Measurements from ENCODE around the gene DAP3.
A peak's percentile ranks its signal among the peaks of the same experiment; 100 is the strongest.
"Not testable (repeated sequence)": the region's sequence is repeated elsewhere in the genome, so short reads cannot be mapped to it uniquely, and the experiment has no call there.

DAP3 gene

DNA sequence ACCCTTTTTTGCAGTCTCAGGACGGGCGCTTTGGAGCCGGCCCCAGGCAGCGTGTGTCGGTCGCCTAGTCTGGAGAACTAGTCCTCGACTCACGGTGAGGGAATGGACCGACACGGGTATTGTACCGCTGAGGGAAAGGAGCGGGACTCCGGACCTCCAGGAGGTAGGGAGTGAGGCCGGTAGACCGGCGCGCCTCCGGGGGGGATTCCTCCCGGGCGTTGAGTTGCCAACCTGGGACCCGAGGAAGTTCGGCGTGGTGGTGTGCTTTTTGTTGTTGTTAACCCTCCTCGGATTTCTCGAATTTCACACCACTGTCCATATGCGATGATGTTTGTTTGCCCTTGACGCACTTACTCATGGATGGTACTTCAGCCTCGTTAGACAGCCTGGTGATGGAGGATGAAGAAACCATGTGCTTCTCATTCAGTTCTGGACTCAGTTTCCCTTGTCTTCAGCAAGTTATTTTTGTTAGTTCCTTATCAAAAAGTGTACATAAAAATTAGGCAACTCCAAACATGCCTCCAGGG, at the start of gene DAP3:
DAP3 (plus strand) TSS at position 11 of the 527 bp plus-strand sequence. CDS start 20,689 bp downstream, outside the sequence.
- Mint-ChIP-seq H3K4me1 (ENCODE audit: low read depth) (peaks cover 48% of the 10 kb centered on the region), H3K36me3 (ENCODE audit: low read depth) (peaks cover 53% of the 10 kb centered on the region), H3K4me3 (peak within 1 kb of the TSS; percentile 98), H3K27ac (peak within 1 kb of the TSS; percentile 98)
- H3K27me3 Mint-ChIP-seq (ENCODE audit: low read depth); H3K9me3 Mint-ChIP-seq; DNase-seq (ENCODE audit: low spot score): not testable (repeated sequence)

- Mint-ChIP-seq H3K27me3 (ENCODE audit: low read depth) (peaks cover 4% of the 10 kb centered on the region), H3K9me3 (peaks cover 27% of the 10 kb centered on the region), H3K4me3 (no peak overlapping the region), H3K36me3 (ENCODE audit: low read depth) (no peaks in the 10 kb centered on the region), H3K4me1 (ENCODE audit: low read depth) (peaks cover 15% of the 10 kb centered on the region), H3K27ac (no peak overlapping the region)
- no peak for DNase-seq (ENCODE audit: low spot score)
Observed at GRCh38 chr1:155640367-155640766, 48.5 kb upstream of the DAP3 start.

GRCh38 chr1:155642559-155643180, 46.2 kb upstream of the DAP3 start:
- not testable (repeated sequence) for H3K27me3 Mint-ChIP-seq (ENCODE audit: low read depth); H3K36me3 Mint-ChIP-seq (ENCODE audit: low read depth); H3K4me1 Mint-ChIP-seq (ENCODE audit: low read depth); DNase-seq (ENCODE audit: low spot score); H3K4me3 Mint-ChIP-seq; H3K27ac Mint-ChIP-seq
- peaks cover 27% of the 10 kb centered on the region for H3K9me3 Mint-ChIP-seq

DNA sequence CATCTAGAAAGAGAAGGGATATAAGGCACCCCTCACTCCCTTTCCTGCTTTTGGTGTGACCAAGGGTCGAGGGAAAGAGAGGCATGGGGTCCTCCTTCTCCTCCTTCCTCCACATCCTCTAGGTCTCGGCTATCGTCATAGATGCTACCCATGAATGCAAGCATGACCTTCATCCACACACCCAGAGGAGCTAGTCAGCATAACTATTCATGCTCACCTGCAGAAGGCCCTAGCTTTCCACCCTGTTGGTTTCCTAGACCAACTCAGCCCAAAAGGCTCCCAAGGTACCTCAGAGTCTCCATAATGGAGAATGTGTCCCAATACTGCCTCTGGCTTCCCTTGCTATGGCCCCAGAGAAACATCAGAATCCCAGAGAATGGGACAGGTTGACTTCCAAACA, 45.7 kb upstream of the DAP3 start:
- Mint-ChIP-seq H3K27ac (no peak overlapping the region), H3K27me3 (ENCODE audit: low read depth) (peaks cover 4% of the 10 kb centered on the region), H3K4me3 (no peak overlapping the region), H3K9me3 (peaks cover 27% of the 10 kb centered on the region), H3K36me3 (ENCODE audit: low read depth) (no peaks in the 10 kb centered on the region), H3K4me1 (ENCODE audit: low read depth) (no peaks in the 10 kb centered on the region)
- no peak for DNase-seq (ENCODE audit: low spot score)

GRCh38 chr1:155645034-155645598, 43.8 kb upstream of the DAP3 start:
- no peaks in the 10 kb centered on the region for H3K36me3 Mint-ChIP-seq (ENCODE audit: low read depth)
- H3K4me3 Mint-ChIP-seq, result no peak overlapping the region
- peaks cover 29% of the 10 kb centered on the region for H3K9me3 Mint-ChIP-seq
- no peak overlapping the region for H3K27ac Mint-ChIP-seq
- H3K4me1 Mint-ChIP-seq (ENCODE audit: low read depth), result no peaks in the 10 kb centered on the region
- H3K27me3 Mint-ChIP-seq (ENCODE audit: low read depth), result peaks cover 6% of the 10 kb centered on the region
- DNase-seq (ENCODE audit: low spot score), result no peak

GRCh38 chr1:155645648-155646047, 43.2 kb upstream of the DAP3 start:
- DNase-seq (ENCODE audit: low spot score), result no peak
- H3K27me3 Mint-ChIP-seq (ENCODE audit: low read depth), result peaks cover 7% of the 10 kb centered on the region

DNA sequence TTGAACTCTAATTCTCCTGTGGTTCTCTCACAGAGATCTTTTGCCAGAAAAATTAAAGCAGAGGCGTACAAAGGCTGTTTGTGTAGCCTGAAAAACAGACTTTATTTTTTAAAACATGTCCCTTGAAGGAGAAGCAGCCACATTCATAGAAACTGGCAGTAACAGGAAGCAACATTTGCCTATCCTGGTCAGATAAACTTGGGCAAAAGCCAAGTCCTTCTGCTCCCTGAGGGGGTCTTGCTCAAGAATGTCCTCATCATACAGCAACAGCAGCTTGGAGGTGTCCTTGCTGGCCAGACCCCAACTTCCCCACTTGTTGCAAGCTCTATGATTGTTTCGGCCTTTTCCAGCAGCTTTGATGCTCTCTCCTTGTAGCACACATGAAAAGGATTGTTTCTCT, 42.6 kb upstream of the DAP3 start:
- Mint-ChIP-seq H3K4me3 (no peak overlapping the region), H3K9me3 (peaks cover 30% of the 10 kb centered on the region), H3K36me3 (ENCODE audit: low read depth) (no peaks in the 10 kb centered on the region), H3K4me1 (ENCODE audit: low read depth) (no peaks in the 10 kb centered on the region), H3K27me3 (ENCODE audit: low read depth) (peaks cover 7% of the 10 kb centered on the region), H3K27ac (no peak overlapping the region)
- DNase-seq (ENCODE audit: low spot score), result no peak

More at GRCh38 chr1:155645648-155646047, 43.2 kb upstream of the DAP3 start:
- no peak overlapping the region for H3K27ac Mint-ChIP-seq
- no peak overlapping the region for H3K4me3 Mint-ChIP-seq
- no peaks in the 10 kb centered on the region for H3K4me1 Mint-ChIP-seq (ENCODE audit: low read depth)
- H3K36me3 Mint-ChIP-seq (ENCODE audit: low read depth), result no peaks in the 10 kb centered on the region
- peaks cover 31% of the 10 kb centered on the region for H3K9me3 Mint-ChIP-seq

GRCh38 chr1:155648207-155649147, 40.4 kb upstream of the DAP3 start:
- no peak for DNase-seq (ENCODE audit: low spot score)
- Mint-ChIP-seq H3K36me3 (ENCODE audit: low read depth) (no peaks in the 10 kb centered on the region), H3K9me3 (peaks cover 9% of the 10 kb centered on the region), H3K4me3 (no peak overlapping the region), H3K27ac (no peak overlapping the region), H3K27me3 (ENCODE audit: low read depth) (peaks cover 10% of the 10 kb centered on the region), H3K4me1 (ENCODE audit: low read depth) (peaks cover 2% of the 10 kb centered on the region)

DNA sequence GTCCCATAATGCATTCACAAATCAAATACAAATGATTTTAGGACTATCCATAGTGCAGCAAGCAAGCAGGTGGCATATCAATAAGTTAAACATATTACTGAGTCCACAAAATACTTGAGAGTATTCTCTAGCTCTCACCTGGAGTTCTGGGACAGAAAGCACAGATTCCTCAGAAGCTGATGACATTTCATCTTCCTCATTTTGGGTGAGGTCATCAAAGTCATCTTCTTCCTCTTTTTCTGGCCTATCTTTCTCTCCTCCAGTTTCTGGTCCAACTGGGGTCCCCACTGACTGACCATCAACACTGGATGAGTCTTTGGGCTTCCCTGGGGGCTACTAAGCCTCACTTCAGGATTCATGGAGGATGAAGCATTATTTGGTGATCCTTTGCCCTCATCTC, 39.2 kb upstream of the DAP3 start:
- DNase-seq (ENCODE audit: low spot score), result no peak
- Mint-ChIP-seq H3K4me3 (no peak overlapping the region), H3K9me3 (peaks cover 3% of the 10 kb centered on the region), H3K27ac (no peak overlapping the region), H3K4me1 (ENCODE audit: low read depth) (peaks cover 2% of the 10 kb centered on the region), H3K36me3 (ENCODE audit: low read depth) (no peaks in the 10 kb centered on the region), H3K27me3 (ENCODE audit: low read depth) (peaks cover 10% of the 10 kb centered on the region)

DNA sequence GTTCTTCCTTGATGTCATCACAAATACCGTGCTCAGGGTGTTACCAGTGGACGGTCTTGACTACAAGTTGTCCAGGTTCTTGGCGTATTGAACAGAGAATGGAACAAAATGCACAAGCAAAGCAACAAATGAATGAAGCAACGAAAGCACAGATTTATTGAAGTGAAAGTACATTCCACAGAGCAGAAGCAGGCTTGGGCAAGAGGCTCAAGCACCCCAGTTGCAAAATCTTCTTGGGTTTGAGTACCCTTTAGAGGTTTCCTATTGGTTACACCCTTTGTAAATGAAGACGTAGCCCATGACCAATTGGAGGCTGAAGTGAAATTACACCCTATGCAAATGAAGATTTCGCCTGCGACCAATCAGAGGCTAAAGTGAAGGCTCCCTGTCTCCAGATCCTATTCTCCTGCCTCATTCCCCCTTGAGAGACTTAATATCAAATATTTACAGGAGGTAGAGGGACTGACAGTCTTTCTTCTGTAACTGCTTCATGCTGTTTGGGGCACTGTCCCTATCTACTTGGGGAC, 38.6 kb upstream of the DAP3 start:
- Mint-ChIP-seq H3K4me1 (ENCODE audit: low read depth) (peaks cover 2% of the 10 kb centered on the region), H3K36me3 (ENCODE audit: low read depth) (no peaks in the 10 kb centered on the region), H3K27ac (no peak overlapping the region), H3K4me3 (no peak overlapping the region), H3K27me3 (ENCODE audit: low read depth) (peaks cover 10% of the 10 kb centered on the region), H3K9me3 (peaks cover 3% of the 10 kb centered on the region)
- no peak for DNase-seq (ENCODE audit: low spot score)

DNA sequence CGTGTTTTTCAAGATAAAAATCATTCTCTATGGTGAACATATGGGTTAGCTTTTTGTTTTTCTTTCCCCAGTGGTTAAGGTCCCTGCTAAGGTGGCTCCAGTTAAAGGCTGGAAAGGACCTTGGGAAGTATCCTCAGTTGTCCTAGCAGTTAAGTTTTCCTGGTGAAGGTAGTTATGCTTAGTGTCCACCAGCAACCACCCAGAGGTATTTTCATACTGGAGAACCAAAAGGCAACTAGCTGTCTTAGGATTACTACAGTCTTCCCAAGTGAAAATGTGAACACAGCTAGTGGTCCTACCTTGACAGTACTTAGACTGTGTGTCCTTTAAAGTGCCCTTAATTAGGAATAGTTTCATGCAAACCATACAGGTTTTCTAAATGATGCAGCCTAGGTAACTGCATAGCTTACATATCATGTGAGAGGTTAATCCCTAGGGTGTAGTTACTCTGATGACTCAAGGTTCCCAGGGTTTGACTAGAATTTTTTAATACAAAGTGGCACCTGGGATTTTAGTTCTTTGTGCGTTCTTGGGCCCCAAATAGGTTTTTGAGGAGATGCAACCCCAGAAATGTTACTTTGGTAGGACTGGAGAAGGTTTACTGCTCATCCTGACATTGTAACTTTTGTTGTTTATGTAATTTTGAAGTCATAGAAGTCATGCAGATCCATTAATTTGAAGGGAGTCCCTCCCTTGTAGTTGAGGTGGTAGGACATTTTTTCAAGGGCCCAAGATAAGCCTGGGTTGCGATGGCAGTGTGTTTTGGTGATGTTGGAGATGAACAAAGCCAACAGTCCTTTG, 36.8 kb upstream of the DAP3 start:
- Mint-ChIP-seq H3K4me1 (ENCODE audit: low read depth) (peaks cover 2% of the 10 kb centered on the region), H3K27ac (no peak overlapping the region), H3K27me3 (ENCODE audit: low read depth) (peaks cover 10% of the 10 kb centered on the region), H3K36me3 (ENCODE audit: low read depth) (no peaks in the 10 kb centered on the region), H3K4me3 (no peak overlapping the region), H3K9me3 (peaks cover 3% of the 10 kb centered on the region)
- no peak for DNase-seq (ENCODE audit: low spot score)

DNA sequence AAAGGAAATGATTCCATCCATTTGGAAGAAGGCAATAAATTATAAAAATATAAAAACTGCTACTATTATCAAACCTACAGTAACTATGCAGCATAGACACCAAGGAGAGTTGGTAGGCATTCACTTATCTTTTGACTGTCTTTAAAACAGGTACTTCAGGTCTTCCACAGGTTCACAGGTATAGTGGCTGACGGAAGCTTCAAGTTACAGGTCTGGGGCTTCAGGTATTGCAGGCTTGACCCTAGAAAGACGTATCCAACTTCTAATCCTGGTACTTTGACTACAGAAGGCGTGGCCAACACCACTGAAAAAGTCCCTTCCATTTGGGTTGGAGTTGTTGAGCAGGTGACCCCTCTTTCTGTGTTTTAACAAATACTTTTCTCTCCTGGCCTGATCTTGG, 35.9 kb upstream of the DAP3 start:
- Mint-ChIP-seq H3K27ac (no peak overlapping the region), H3K36me3 (ENCODE audit: low read depth) (peaks cover 3% of the 10 kb centered on the region), H3K4me3 (no peak overlapping the region), H3K4me1 (ENCODE audit: low read depth) (peaks cover 2% of the 10 kb centered on the region), H3K9me3 (peaks cover 3% of the 10 kb centered on the region), H3K27me3 (ENCODE audit: low read depth) (peaks cover 10% of the 10 kb centered on the region)
- no peak for DNase-seq (ENCODE audit: low spot score)

- Mint-ChIP-seq H3K9me3 (no peaks in the 10 kb centered on the region), H3K27me3 (ENCODE audit: low read depth) (no peaks in the 10 kb centered on the region), H3K4me1 (ENCODE audit: low read depth) (no peaks in the 10 kb centered on the region), H3K36me3 (ENCODE audit: low read depth) (peaks cover 41% of the 10 kb centered on the region), H3K27ac (no peak overlapping the region), H3K4me3 (no peak overlapping the region)
- no peak for DNase-seq (ENCODE audit: low spot score)
Observed at GRCh38 chr1:155657463-155657862, 31.4 kb upstream of the DAP3 start.

Data from T-helper 2 cell treated with Interferon-gamma antibody and Interleukin-4, amounts not matched to agents 5 μg/mL and 100 μg/mL, for 36 hours (primary cell).